SK-N-SH (cell line): ENCODE measurements around the gene SETD1B. TPM values are rescaled to one million over a fixed set of nuclear protein-coding genes. Genes with fewer than 3 reads are reported as not detected.

Experiments used
- CTCF ChIA-PET: fragments of 300-600, 350-600 bp; formaldehyde crosslinking; extraction: SDS; loops from one replicate; lab custom pipeline; 2021; lab: Yijun Ruan, JAX
- POLR2A ChIA-PET: fragments of 350-600 bp; sonication (Branson Sonifier 250); formaldehyde crosslinking; extraction: SDS; loops from one replicate; lab custom pipeline; 2020; ENCODE audit warnings: antibody characterized with exemption, inconsistent platforms; lab: Yijun Ruan, JAX
- DNase-seq: peaks from one replicate; pipeline ENCODE4 v3.0.0; 2012
- H2AFZ ChIP-seq: fragments of 200-600 bp; sonication (generic); 2 replicates; pipeline ENCODE4 v1.8.1; 2016; ENCODE audit warnings: antibody characterized with exemption, mild to moderate bottlenecking, low read depth
- H3F3A ChIP-seq: fragments of 200-600 bp; sonication (generic); replicated peaks from 2 replicates; pipeline ENCODE3; 2016; ENCODE audit warnings: antibody characterized with exemption, mild to moderate bottlenecking; ENCODE audit not compliant: insufficient read depth
- H3K27ac ChIP-seq, 2 experiments: fragments of 200-500 bp in 1 of 2; fragments of 200-600 bp in 1 of 2; sonication (Bioruptor generic) in 1 of 2; sonication (generic), shearing (Covaris generic) in 1 of 2; 2 replicates each; pipeline versions ENCODE4 v1.5.1 to v1.6.1; 2014 to 2016; ENCODE audit warnings: low read depth in 2 of 2, inconsistent platforms in 1 of 2, low read length in 1 of 2, mild to moderate bottlenecking in 1 of 2, mixed read lengths in 1 of 2
- H3K27me3 ChIP-seq: fragments of 200-600 bp; sonication (generic), shearing (Covaris generic); 2 replicates; pipeline ENCODE4 v1.6.1; 2016; ENCODE audit warnings: mixed run types; ENCODE audit not compliant: insufficient read depth
- H3K36me3 ChIP-seq, 2 experiments: fragments of 200-500 bp in 1 of 2; fragments of 200-600 bp in 1 of 2; sonication (Bioruptor generic) in 1 of 2; sonication (generic) in 1 of 2; replicated peaks in 1 of 2; 2 replicates each; pipeline versions ENCODE3 to v1.5.1; 2014 to 2016; ENCODE audit warnings: low read length in 1 of 2, mild to moderate bottlenecking in 1 of 2; ENCODE audit not compliant: insufficient read depth in 2 of 2, control insufficient read depth in 1 of 2
- H3K4me1 ChIP-seq, 2 experiments: fragments of 200-500 bp in 1 of 2; fragments of 200-600 bp in 1 of 2; sonication (Bioruptor generic) in 1 of 2; sonication (generic), shearing (Covaris generic) in 1 of 2; 2 replicates each; pipeline versions ENCODE4 v1.5.1 to v1.6.1; 2014 to 2016; ENCODE audit warnings: low read depth in 1 of 2, low read length in 1 of 2, mixed run types in 1 of 2; ENCODE audit not compliant: insufficient read depth in 2 of 2, control insufficient read depth in 1 of 2
- H3K4me2 ChIP-seq: fragments of 200-600 bp; sonication (generic), shearing (Covaris generic); 2 replicates; pipeline ENCODE4 v1.6.1; 2017; ENCODE audit warnings: mixed run types
- H3K4me3 ChIP-seq, 2 experiments: fragments of 200-500 bp in 1 of 2; fragments of 200-600 bp in 1 of 2; sonication (Bioruptor generic) in 1 of 2; sonication (generic), shearing (Covaris generic) in 1 of 2; 2 replicates each; pipeline versions ENCODE4 v1.5.1 to v1.8.1; 2014 to 2016; ENCODE audit warnings: low read depth in 2 of 2, inconsistent platforms in 1 of 2, low read length in 1 of 2, mild to moderate bottlenecking in 1 of 2, mixed read lengths in 1 of 2, moderate library complexity in 1 of 2
- H3K79me2 ChIP-seq: fragments of 200-600 bp; sonication (generic); 2 replicates; pipeline ENCODE4 v1.8.1; 2017; ENCODE audit warnings: mild to moderate bottlenecking; ENCODE audit not compliant: insufficient read depth
- H3K9ac ChIP-seq: fragments of 200-600 bp; sonication (generic); 2 replicates; pipeline ENCODE4 v1.6.1; 2017; ENCODE audit warnings: mixed run types
- H3K9me2 ChIP-seq: fragments of 200-600 bp; sonication (generic); 2 replicates; pipeline ENCODE4 v1.6.1; 2017; ENCODE audit warnings: mixed run types
- H3K9me3 ChIP-seq: fragments of 200-600 bp; sonication (generic); 2 replicates; pipeline ENCODE4 v1.6.1; 2017; ENCODE audit warnings: mixed run types, mild to moderate bottlenecking, moderate library complexity
- H4K20me1 ChIP-seq: fragments of 200-600 bp; sonication (generic); 2 replicates; pipeline ENCODE4 v1.6.1; 2017; ENCODE audit warnings: mild to moderate bottlenecking, mixed run types; ENCODE audit not compliant: insufficient read depth
- CHD2 ChIP-seq: fragments of 150-350 bp; IDR thresholded peaks from 2 replicates; pipeline ENCODE4 v1.6.1; 2018; ENCODE audit warnings: low read length; ENCODE audit not compliant: partially characterized antibody
- EP300 ChIP-seq, 2 experiments: IDR thresholded peaks; 2 replicates each; pipeline versions ENCODE4 v1.4.0 to v1.6.1; 2012; ENCODE audit warnings: borderline replicate concordance in 1 of 2, low read depth in 1 of 2, low read length in 1 of 2
- GATA2 ChIP-seq: sonication (generic); formaldehyde crosslinking; IDR thresholded peaks from 2 replicates; pipeline ENCODE4 v1.5.0; 2020; ENCODE audit warnings: mild to moderate bottlenecking, missing genetic modification reagents
- MEF2A ChIP-seq: IDR thresholded peaks from 2 replicates; pipeline ENCODE4 v1.4.0; 2012; ENCODE audit warnings: low read depth, borderline replicate concordance
- NFIC ChIP-seq: IDR thresholded peaks from 2 replicates; pipeline ENCODE4 v1.4.0; 2012; ENCODE audit warnings: borderline replicate concordance
- RAD21 ChIP-seq: IDR thresholded peaks from 2 replicates; pipeline ENCODE4 v1.6.1; 2012; ENCODE audit warnings: mild to moderate bottlenecking, low read length
- RXRA ChIP-seq: IDR thresholded peaks from 2 replicates; pipeline ENCODE4 v1.4.0; 2012; ENCODE audit warnings: low read depth, mild to moderate bottlenecking, borderline replicate concordance
- SMC3 ChIP-seq: IDR thresholded peaks from 2 replicates; pipeline ENCODE4 v1.6.1; 2012; ENCODE audit warnings: low read depth, low read length, improper control_type of control experiment
- TAF1 ChIP-seq: IDR thresholded peaks from 2 replicates; pipeline ENCODE4 v1.6.1; 2012; ENCODE audit warnings: low read depth, mild to moderate bottlenecking, low read length, moderate library complexity, borderline replicate concordance
- TCF12 ChIP-seq: IDR thresholded peaks from 2 replicates; pipeline ENCODE4 v1.4.0; 2012
- WGBS: methylation state at CpG from one replicate; pipeline ENCODE4 v1.1.6; 2017; ENCODE audit warnings: low lambda C conversion rate; 5-methylcytosine and 5-hydroxymethylcytosine counted together
- polyA plus RNA-seq, 3 experiments: library from polyadenylated mRNA; depleted of rRNA; stranded (reverse); fragments of >200 nt; gene quantifications; 2 replicates each; pipeline ENCODE4 v1.2.3, GENCODE V29; 2012
- TF ChIP-seq, protein P1 (sequence below): fragments of 200-600 bp; sonication (generic); IDR thresholded peaks from 2 replicates; pipeline ENCODE4 v1.6.1; 2017; ENCODE audit warnings: antibody characterized with exemption, mild to moderate bottlenecking, moderate library complexity
- TF ChIP-seq, protein P2 (sequence below): fragments of 150-350 bp; IDR thresholded peaks from 2 replicates; pipeline ENCODE4 v1.6.1; 2017; ENCODE audit warnings: antibody characterized with exemption, low read length, low read depth, borderline replicate concordance

Gene SETD1B
- polyA plus RNA-seq, 1 of the 3 experiments (the other 2 are of a cell fraction) = 2.0 TPM

DNA sequence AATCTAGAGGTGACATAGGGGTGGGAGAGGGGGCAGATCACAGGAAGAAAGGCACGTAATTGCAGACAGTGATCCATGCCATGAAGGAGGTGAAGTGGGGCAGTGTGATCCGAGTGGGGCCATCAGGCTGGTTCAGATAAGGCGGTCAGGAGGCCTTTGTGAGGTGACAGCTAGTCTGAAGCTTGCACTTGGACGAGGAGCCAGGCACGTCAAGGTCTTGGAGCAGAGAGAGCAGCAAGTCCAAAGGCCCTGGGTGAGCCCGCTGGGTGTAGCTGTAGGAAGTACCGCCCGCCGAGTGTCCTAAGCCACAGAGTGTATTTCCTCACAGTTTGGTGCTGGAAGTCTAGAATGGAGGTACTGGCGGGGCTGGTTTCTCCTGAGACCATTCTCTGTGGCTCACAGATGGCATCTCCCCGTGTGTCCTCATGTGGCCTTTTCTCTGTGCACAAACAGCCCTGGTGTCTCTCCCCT is 33.9 kb upstream of the SETD1B start:
- CTCF ChIA-PET = interaction anchor here (0.8 to 25.7 kb wide), 6 partner anchors 25 to 74 kb away, joined by 3 to 382 read pairs (median 6); partner anchors contain the start of genes RHOF and TMEM120B
- no peak overlapping the region for H2AFZ ChIP-seq
- no peak overlapping the region for H3K4me3 ChIP-seq
- H3K4me1 ChIP-seq = peaks cover 17 to 33% of the 10 kb centered on the region in 2 experiments; a peak in 1 of 4 replicates
- no peak for DNase-seq
- peaks cover 11% of the 10 kb centered on the region for H3F3A ChIP-seq
- no peaks in the 10 kb centered on the region for H3K9me3 ChIP-seq
- POLR2A ChIA-PET = no interaction called here
- H3K4me2 ChIP-seq = no peak overlapping the region
- no peak overlapping the region for H3K27ac ChIP-seq
- no peaks in the 10 kb centered on the region for H3K79me2 ChIP-seq
- no peaks in the 10 kb centered on the region for H3K27me3 ChIP-seq
- peaks cover 0 to 4% of the 10 kb centered on the region in 2 experiments for H3K36me3 ChIP-seq
- no peak overlapping the region for H3K9ac ChIP-seq
- no peaks in the 10 kb centered on the region for H3K9me2 ChIP-seq
- 93% methylated on average over 9 of the region's 11 CpGs for whole genome bisulfite sequencing
- no peaks in the 10 kb centered on the region for H4K20me1 ChIP-seq
- TF ChIP-seq RAD21 (no peak), TCF12 (no peak), RXRA (no peak)
- TF ChIP-seq, protein P1, sequence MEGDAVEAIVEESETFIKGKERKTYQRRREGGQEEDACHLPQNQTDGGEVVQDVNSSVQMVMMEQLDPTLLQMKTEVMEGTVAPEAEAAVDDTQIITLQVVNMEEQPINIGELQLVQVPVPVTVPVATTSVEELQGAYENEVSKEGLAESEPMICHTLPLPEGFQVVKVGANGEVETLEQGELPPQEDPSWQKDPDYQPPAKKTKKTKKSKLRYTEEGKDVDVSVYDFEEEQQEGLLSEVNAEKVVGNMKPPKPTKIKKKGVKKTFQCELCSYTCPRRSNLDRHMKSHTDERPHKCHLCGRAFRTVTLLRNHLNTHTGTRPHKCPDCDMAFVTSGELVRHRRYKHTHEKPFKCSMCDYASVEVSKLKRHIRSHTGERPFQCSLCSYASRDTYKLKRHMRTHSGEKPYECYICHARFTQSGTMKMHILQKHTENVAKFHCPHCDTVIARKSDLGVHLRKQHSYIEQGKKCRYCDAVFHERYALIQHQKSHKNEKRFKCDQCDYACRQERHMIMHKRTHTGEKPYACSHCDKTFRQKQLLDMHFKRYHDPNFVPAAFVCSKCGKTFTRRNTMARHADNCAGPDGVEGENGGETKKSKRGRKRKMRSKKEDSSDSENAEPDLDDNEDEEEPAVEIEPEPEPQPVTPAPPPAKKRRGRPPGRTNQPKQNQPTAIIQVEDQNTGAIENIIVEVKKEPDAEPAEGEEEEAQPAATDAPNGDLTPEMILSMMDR = no peak
- TF ChIP-seq, protein P2, sequence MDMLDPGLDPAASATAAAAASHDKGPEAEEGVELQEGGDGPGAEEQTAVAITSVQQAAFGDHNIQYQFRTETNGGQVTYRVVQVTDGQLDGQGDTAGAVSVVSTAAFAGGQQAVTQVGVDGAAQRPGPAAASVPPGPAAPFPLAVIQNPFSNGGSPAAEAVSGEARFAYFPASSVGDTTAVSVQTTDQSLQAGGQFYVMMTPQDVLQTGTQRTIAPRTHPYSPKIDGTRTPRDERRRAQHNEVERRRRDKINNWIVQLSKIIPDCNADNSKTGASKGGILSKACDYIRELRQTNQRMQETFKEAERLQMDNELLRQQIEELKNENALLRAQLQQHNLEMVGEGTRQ = no peak

- POLR2A ChIA-PET = no interaction called here
- Histone ChIP-seq H2AFZ (no peak overlapping the region), H3K9ac (no peak overlapping the region), H3K36me3 (peaks cover 0 to 4% of the 10 kb centered on the region in 2 experiments), H3K79me2 (no peaks in the 10 kb centered on the region), H3K9me2 (no peaks in the 10 kb centered on the region), H3K4me3 (no peak overlapping the region), H3K27ac (no peak overlapping the region), H3K4me1 (peaks cover 14 to 33% of the 10 kb centered on the region in 2 experiments; a peak in 1 of 4 replicates), H3K27me3 (no peaks in the 10 kb centered on the region), H3K9me3 (no peaks in the 10 kb centered on the region), H4K20me1 (no peaks in the 10 kb centered on the region), H3K4me2 (no peak overlapping the region), H3F3A (peaks cover 11% of the 10 kb centered on the region)
- TF ChIP-seq NFIC = no peak
- no peak for TF ChIP-seq GATA2 (CRISPR knock-in tag)
- TF ChIP-seq CHD2 = no peak
- TF ChIP-seq EP300 (IDR thresholded peaks at IDR 0.05; ENCODE audit: borderline replicate concordance in 1 of 2, low read depth in 1 of 2, low read length in 1 of 2) = no peak
- TF ChIP-seq TCF12 = no peak
- TF ChIP-seq MEF2A = no peak
- TF ChIP-seq SMC3 = no peak
- no peak for TF ChIP-seq TAF1
- TF ChIP-seq RAD21 = no peak
- CTCF ChIA-PET = interaction anchor here (1.4 to 25.7 kb wide), 4 partner anchors 24 to 74 kb away, joined by 3 to 382 read pairs (median 6); partner anchors contain the start of gene RHOF
- DNase-seq = no peak
- 97% methylated on average over 8 of the region's 9 CpGs for WGBS
Measured at GRCh38 chr12:121770388-121770787, 33.4 kb upstream of the SETD1B start.
